Inferior parietal cortex (tissue), 1 donor: ENCODE results near the gene MAML3.
"Not testable (repeated sequence)": the region's sequence is repeated elsewhere in the genome, so short reads cannot be mapped to it uniquely, and the experiment has no call there.

Experiments
- DNase-seq: peaks from one replicate; pipeline ENCODE4 v3.0.0-alpha.2; 2016; ENCODE audit errors: extremely low spot score

MAML3 gene

GRCh38 chr4:139728146-139728545 is 425.8 kb downstream of the MAML3 start:
- DNase-seq: no peak

DNA sequence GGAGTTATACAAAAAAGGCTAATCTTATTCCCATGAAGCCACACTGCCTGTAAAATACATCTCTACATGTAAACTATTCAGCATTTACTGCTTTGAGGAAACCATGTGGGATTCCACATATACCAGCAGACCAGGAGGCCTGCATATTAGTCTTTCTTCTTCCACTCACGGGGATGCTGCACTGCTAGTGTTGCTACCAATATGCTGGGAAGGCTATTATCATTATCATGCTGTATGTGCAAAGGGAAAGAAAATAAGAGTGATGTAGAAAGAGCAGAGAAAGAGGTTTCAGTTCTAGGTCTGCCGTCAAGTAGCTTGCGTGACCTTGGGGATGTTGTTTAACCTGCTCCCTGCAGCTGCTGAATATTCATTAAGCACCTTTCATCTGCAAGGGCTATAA is 427.4 kb downstream of the MAML3 start:
- DNase-seq: no peak

- DNase-seq: no peak
These were observed 428.7 kb downstream of the MAML3 start for GRCh38 chr4:139725236-139725635.

DNA sequence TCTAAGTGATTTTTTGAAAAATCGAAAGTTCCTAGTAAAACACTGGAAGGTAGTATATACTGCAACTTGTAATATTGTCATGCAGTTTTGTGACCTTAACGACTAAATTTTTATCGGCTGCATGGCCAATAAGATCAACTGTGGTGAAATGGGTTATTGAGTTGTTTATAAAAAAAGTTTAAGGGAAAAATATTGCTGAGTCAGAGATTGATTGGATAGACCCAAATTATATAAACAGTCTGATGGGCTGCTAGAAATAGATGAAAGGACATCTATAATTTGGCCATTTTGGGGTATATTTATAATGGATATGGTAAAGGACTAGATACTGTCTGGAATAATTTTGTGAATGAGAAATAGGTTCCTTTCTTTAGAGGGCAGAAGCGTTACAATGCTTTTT is 432.2 kb downstream of the MAML3 start:
- no peak for DNase-seq

DNA sequence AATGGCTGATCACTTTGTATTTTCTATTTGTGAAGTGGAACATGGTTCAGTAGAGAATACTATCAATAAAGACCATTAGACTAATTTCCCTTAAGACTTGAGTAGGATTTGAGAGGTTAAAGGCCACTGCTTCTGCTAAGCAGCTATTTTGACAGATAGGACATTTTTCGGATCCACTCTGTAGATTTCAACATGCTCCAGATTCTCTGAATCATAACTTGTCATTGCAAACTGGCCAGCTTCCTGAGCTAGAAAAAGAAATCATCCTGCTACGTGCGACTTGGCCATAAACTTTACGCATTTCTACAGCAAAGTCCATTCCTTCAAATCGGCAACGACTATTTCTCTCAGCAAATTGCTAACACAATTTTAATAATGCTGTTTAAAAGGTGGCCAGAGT is 433.2 kb downstream of the MAML3 start:
- no peak for DNase-seq

DNA sequence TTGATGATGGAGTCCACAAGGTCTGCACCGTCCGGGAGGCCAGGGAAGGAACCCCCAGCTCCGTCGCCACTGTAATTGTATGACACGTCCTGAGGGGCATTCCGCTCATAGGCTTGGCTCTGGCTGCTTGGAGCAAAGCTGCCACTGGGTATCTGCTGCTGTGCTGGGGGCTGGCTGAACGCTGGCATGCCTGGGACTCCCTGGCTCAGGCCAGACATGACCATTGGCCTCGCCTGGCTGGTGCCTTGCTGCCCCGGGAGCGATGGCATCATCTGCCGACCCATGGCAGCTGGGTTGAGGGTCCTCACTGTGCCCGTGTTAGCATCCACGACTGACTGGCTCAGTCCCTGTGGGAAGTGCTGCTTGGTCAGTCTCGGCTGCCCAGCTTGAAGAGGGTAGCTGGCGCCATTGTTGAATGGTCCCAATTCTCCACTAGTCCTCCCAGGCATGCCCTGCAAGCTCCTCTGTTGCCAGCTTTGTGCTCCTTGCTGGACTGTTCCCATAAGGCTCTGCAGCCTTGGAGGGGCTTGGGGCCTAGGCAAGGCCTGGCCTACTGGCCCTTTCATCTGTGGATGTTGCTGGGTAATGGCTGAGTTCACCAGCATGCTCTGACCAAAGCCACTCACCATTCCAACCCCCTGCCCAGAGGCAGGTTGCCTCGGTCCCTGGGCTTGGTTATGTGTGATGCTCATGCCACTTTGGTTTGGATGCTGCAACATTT is 434.4 kb downstream of the MAML3 start:
- DNase-seq: no peak

DNA sequence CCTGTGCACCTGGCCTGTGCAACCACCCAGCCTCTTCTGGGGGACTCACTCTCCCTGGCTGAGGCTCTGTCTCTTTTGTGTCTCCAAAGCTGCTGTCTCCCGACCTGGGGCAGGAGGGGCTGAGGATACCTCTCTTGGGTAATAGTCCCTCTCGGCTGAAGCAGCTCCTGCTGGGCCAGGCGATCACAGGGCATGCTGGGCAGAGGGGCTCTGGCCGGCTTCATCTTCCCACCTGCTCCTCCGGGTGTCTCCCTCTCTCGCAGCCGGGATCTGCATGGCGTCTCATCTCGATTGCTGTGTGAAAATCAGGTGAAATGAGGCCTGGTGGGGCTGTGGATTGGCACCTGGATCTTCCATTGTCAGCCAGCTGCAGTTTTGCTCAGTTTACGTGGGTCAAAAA is 435.2 kb downstream of the MAML3 start:
- DNase-seq: no peak

- DNase-seq: no peak
These were observed 435.6 kb downstream of the MAML3 start for GRCh38 chr4:139718358-139718757.

DNA sequence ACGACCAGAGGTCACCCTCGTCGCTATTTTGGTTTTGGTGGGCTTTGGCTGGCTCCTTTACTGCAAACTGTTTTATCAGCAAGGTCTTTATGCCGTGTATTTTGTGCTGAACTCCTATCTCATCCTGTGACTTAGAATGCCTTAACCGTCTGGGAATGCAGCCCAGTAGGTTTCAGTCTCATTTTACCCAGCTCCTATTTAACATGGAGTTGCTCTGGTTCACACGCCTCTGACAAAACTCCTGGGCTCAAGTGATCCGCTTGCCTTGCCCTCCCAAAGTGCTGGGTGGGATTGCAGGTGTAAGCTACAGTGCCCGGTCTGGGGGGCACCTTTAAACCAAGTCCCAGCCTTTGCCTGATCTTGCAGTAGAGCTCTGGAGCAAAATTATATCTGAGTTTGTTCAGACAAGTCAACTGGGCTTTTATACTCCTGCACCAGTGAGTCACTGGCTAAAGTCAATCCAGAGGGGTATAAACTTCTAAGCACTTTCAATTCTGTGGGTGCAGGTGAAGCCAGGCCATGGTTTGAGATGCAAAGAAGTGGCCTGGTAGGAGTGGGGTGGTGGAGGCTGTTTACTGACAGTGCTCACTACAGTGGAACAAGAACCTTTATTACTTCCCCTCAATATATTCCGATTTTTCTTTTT is 438.1 kb downstream of the MAML3 start:
- DNase-seq: no peak

DNA sequence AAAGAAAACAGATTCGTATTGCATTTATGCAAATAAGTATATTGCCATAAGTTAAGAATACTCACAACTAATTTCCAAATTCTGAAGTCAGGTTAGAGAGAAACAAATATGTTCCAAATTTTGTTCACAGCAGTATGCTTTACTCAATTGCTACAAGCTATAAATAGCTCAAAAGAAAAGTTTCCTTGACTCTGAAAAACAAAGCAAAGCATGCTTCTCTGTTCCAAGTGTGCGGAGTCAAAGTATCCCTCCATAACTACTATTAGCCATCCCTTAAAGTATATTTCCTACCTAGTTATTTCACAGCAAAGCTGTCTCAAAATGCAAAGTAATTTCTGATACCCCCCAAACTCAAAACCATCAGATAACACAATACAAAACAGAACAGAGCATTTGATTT is 441.1 kb downstream of the MAML3 start:
- DNase-seq: no peak

GRCh38 chr4:139711461-139711860 is 442.5 kb downstream of the MAML3 start:
- no peak for DNase-seq

DNA sequence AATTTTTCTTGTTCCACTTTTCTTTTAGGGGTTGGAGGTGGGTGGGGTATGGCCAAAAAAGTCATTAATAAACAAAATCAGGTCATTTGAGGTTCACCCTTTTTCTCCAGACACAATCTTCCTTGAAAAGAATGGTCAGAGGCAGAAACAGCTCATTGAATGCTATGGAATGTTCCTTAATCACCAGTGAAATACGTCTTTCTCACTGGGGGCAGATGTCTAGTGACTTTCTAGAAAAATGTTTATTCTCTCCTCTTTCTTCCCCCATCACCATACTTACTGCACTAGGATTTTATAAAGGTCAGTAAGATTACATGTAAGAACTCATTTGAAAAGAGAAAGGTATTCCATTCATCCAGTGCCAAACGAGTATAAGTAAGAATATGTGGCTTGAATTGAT is 443.9 kb downstream of the MAML3 start:
- no peak for DNase-seq

GRCh38 chr4:139709660-139710059 is 444.3 kb downstream of the MAML3 start:
- no peak for DNase-seq

DNA sequence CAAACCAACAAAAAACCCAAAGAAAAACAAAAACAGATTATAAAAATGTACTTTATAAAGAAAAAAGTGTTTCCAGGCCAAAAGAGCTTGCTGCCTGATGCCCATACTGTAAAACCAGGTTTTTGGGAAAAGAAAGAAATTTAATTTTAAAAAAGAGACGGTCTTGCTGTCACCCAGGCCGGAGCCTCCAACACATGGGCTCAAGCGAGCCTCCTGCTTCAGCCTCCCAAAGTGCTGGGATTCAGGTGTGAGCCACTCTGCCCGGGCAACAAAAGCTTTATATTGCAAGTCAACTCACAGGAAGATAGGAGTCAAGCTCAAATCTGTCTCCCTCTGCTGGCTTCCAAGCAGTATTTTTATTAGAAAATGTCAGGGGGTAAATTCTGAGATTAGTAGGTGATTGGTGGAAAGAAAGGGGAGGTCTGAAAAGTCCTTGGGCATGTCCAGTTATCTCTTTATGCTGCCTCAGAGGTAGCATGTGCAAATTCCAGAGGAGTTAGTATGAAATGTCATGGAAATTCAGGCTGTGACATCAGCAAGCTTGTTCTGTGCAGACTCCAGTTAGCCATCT is 449.0 kb downstream of the MAML3 start:
- DNase-seq: no peak

DNA sequence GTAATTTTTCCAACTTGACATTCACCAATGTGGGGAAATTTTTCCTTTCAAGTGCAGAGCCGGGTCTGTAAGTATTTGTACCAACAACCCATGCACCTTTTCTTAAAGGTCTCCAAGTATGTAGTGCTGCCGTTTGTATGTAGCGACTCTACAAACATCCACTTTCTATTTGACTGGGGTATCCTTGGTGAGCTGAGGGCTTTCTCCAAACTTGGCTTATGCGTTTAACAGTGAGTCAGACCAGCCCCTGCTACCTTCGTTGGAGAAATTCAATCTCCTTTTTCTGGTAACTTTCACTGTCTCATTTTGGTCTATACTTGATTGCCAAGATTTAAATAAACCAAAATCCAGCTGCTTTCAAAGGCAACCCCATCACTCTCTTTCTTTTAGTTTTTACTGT is 453.4 kb downstream of the MAML3 start:
- no peak for DNase-seq

- not testable (repeated sequence) for DNase-seq
These were observed 455.6 kb downstream of the MAML3 start for GRCh38 chr4:139698167-139698925.

GRCh38 chr4:139696491-139696890 is 457.5 kb downstream of the MAML3 start:
- DNase-seq: no peak

- DNase-seq: no peak
These were observed 459.4 kb downstream of the MAML3 start for GRCh38 chr4:139694522-139695107.

- no peak for DNase-seq
These were observed 461.5 kb downstream of the MAML3 start for GRCh38 chr4:139692309-139693012.

DNA sequence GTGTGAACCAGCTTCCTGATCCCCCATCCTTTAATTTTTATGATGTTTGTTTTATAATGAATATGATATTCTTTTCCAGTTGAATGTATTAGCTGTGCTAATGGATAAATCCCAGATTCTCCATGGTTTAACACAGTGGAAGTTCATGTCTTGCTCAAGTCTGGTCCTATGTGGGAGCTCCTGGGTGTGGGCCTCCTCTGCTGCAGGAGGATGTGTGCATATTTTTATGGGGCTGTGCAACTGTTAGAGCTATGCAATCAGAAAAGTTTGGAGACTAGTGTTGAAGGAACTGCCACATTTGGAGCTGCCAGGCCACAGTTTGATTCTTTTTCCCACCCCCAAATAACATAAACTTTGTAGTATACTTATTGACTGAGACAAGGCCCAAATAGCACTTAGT is 463.6 kb downstream of the MAML3 start:
- no peak for DNase-seq

- DNase-seq: no peak
These were observed 464.8 kb downstream of the MAML3 start for GRCh38 chr4:139689093-139689722.
